ENCODE measurements around the gene PCDH9. TPM values are rescaled to one million over a fixed set of nuclear protein-coding genes. Genes with fewer than 3 reads are reported as not detected.

PCDH9 gene
- total and polyA plus RNA-seq, 3 donors from 2014 or later, result 2.3 to 4.6 (median 3.5) TPM

DNA sequence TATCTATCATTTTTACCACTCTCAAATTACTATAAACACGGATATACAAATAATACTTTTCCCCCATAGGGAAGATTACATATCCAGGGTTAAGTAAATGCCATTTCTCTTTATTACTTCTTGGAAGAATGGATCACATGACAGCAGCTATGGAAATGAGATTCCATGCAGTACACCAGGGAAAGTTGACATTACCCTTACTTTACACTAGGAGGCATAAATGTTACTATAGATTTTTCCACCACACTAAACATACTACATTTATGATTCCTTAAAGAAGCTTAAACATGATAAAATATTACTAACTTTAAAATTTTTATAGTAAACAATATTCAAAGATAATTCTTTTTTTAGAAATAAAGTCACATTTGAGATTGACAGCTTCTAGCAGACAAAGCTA, 611.4 kb downstream of the PCDH9 start:
- intact Hi-C loops (cut with DNase I; ENCODE audit: low total_unique reads), result no loop called here
- Histone ChIP-seq H3K27ac (no peak overlapping the region), H3K4me1 (no peaks in the 10 kb centered on the region), H3K36me3 (ENCODE audit: low read depth, missing control alignments) (no peaks in the 10 kb centered on the region), H3K27me3 (no peaks in the 10 kb centered on the region), H3K4me3 (no peak overlapping the region), H3K9me3 (no peaks in the 10 kb centered on the region)
- TF ChIP-seq CTCF (IDR thresholded peaks at IDR 0.05) (peak in 2 of 3 experiments; percentile 9 to 20), POLR2A (IDR thresholded peaks at IDR 0.05) (no peak)
- no peak for DNase-seq
- WGBS, 2 donors, result 69 to 84% methylated on average over 1 of the region's 1 CpG

DNA sequence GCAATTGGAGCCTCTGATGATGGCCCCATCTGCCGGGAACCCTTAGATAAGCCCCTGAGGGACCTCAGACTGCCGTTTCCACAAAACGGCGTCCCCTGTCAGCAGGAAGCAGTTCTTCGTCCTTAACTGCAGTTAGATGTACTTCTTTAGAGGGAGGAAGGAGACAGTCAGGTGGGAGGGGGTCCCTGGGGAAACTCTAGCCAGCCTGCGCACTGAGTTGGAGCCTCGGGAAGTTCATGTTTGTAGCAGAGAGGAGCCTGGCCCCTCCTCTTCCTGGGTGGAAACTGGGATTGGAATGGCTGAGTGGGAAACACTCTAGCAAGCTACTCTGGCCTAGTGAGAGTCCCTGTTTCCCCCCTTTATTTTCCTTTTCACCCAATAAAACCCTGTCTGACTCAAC, 612.4 kb downstream of the PCDH9 start:
- intact Hi-C loops (cut with DNase I; ENCODE audit: low total_unique reads), result no loop called here
- H3K4me3 ChIP-seq, result no peak overlapping the region
- DNase-seq, result no peak
- H3K36me3 ChIP-seq (ENCODE audit: low read depth, missing control alignments), result no peaks in the 10 kb centered on the region
- 70 to 82% methylated on average over 7 of the region's 7 CpGs for WGBS, 2 donors
- H3K27ac ChIP-seq, result no peak overlapping the region
- H3K9me3 ChIP-seq, result no peaks in the 10 kb centered on the region
- no peaks in the 10 kb centered on the region for H3K4me1 ChIP-seq
- H3K27me3 ChIP-seq, result no peaks in the 10 kb centered on the region
- TF ChIP-seq POLR2A (IDR thresholded peaks at IDR 0.05), result no peak

DNA sequence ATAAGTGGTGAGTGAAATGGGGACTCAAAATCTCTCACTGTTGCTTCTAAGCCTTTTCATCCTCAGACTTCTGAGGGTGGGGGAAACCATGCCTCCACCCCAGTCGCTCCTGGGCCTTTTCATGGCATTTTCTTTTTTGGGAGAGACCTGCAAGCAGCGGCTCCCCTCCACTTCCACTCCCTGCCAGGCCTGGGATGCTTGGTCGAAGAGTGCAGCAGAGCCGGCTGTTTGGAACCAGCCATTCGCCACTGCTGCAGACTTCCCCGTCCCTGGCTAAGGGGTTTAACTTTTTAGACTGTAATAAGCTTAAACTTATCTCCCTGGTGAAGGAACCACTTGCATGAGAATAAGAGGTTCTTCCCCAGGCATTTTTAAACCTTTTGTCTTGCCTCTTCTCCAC, 617.2 kb downstream of the PCDH9 start:
- H3K36me3 ChIP-seq (ENCODE audit: low read depth, missing control alignments), result no peaks in the 10 kb centered on the region
- intact Hi-C loops (cut with DNase I; ENCODE audit: low total_unique reads), result no loop called here
- 93 to 96% methylated on average over 6 of the region's 6 CpGs for WGBS, 2 donors
- no peak overlapping the region for H3K27ac ChIP-seq
- H3K9me3 ChIP-seq, result no peaks in the 10 kb centered on the region
- no peak overlapping the region for H3K4me3 ChIP-seq
- H3K27me3 ChIP-seq, result no peaks in the 10 kb centered on the region
- no peak for TF ChIP-seq CTCF (IDR thresholded peaks at IDR 0.05)
- H3K4me1 ChIP-seq, result no peaks in the 10 kb centered on the region
- no peak for DNase-seq

DNA sequence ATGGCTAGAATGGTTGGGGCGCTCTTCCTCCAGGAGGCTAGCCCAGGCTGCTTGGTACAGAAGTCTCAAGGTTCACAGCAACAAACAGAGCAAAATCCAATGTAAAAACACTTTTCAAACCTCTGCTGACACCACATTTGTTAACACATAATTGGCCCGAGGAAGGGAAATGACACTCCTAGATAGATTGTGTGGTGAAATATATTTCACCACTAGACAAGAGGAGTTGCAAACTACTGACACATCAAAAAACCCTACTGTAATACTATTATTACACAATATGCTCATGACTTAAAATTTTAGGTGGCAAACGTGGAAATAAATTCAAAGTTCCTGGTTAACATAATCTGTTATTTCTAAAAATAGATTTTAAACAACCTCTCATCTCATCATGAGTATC, 643.6 kb downstream of the PCDH9 start:
- TF ChIP-seq POLR2A (IDR thresholded peaks at IDR 0.05) (no peak), CTCF (IDR thresholded peaks at IDR 0.05) (no peak)
- H3K27me3 ChIP-seq, result no peaks in the 10 kb centered on the region
- H3K9me3 ChIP-seq, result no peaks in the 10 kb centered on the region
- 75 to 76% methylated on average over 3 of the region's 3 CpGs for WGBS, 2 donors
- intact Hi-C loops (cut with DNase I; ENCODE audit: low total_unique reads), result no loop called here
- no peaks in the 10 kb centered on the region for H3K4me1 ChIP-seq
- H3K36me3 ChIP-seq (ENCODE audit: low read depth, missing control alignments), result no peaks in the 10 kb centered on the region
- no peak overlapping the region for H3K27ac ChIP-seq
- no peak for DNase-seq
- no peak overlapping the region for H3K4me3 ChIP-seq

DNA sequence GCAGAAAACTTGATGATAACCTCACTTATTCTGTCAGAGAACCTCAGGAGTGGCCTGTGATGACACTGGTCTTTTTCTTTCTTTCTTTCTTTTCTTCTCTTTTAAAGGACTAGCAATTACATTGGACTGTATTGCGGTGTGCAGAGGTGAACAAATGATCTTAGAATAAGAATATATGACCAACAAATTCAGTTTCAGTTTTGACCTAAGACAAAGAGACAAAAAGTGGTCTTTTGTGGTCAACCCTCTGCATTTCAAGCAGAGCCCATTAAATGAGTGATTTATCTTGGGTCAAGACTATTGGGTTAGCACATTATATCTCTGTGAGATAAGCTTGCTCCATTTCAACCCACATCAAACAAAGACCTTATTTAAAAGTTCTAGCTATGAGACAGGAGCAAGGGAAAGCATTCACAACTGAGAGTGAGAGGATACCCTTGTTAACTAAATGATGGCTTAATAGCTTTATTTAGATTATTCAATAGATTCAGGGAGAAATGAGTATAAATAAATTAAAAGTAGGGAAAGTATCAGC, 644.4 kb downstream of the PCDH9 start:
- TF ChIP-seq POLR2A (IDR thresholded peaks at IDR 0.05) (no peak), CTCF (IDR thresholded peaks at IDR 0.05) (no peak)
- no peaks in the 10 kb centered on the region for H3K36me3 ChIP-seq (ENCODE audit: low read depth, missing control alignments)
- H3K4me1 ChIP-seq, result no peaks in the 10 kb centered on the region
- H3K27ac ChIP-seq, result no peak overlapping the region
- no peak overlapping the region for H3K4me3 ChIP-seq
- no peaks in the 10 kb centered on the region for H3K9me3 ChIP-seq
- no peak for DNase-seq
- H3K27me3 ChIP-seq, result no peaks in the 10 kb centered on the region
- WGBS, 2 donors, result 80 to 90% methylated on average over 1 of the region's 1 CpG
- intact Hi-C loops (cut with DNase I; ENCODE audit: low total_unique reads), result no loop called here
